Measurements from ENCODE around the gene MUC5B.

The MUC5B gene

GRCh38 chr11:1303126-1303821 lies 80.4 kb downstream of the MUC5B start:
- no peak for DNase-seq

GRCh38 chr11:1303973-1304372 lies 81.1 kb downstream of the MUC5B start:
- no peak for DNase-seq

GRCh38 chr11:1304380-1304779 lies 81.5 kb downstream of the MUC5B start:
- no peak for DNase-seq

- no peak for DNase-seq
Measured at GRCh38 chr11:1305063-1305495, 82.2 kb downstream of the MUC5B start.

- no peak for DNase-seq
Measured at GRCh38 chr11:1305501-1306056, 82.7 kb downstream of the MUC5B start.

- DNase-seq = no peak
Measured at GRCh38 chr11:1306186-1307162, 83.6 kb downstream of the MUC5B start.

- no peak for DNase-seq
Measured at GRCh38 chr11:1307163-1307870, 84.5 kb downstream of the MUC5B start.

GRCh38 chr11:1307998-1308742 lies 85.3 kb downstream of the MUC5B start:
- peak; percentile 8 for DNase-seq

- DNase-seq = no peak
Measured at GRCh38 chr11:1308743-1309497, 86.1 kb downstream of the MUC5B start.

GRCh38 chr11:1309498-1310317 lies 86.8 kb downstream of the MUC5B start, which contains the start of gene TOLLIP:
TOLLIP (minus strand) TSS chr11:1309632; CDS start chr11:1309498, 134 bp downstream.
- peak; percentile 92 for DNase-seq

GRCh38 chr11:1310318-1310687 lies 87.4 kb downstream of the MUC5B start:
- no peak for DNase-seq

GRCh38 chr11:1310772-1311468 lies 88.1 kb downstream of the MUC5B start:
- no peak for DNase-seq

Data from fibroblast of skin of right biceps (primary cell).